Measurements from ENCODE around the gene FGB.

DNA sequence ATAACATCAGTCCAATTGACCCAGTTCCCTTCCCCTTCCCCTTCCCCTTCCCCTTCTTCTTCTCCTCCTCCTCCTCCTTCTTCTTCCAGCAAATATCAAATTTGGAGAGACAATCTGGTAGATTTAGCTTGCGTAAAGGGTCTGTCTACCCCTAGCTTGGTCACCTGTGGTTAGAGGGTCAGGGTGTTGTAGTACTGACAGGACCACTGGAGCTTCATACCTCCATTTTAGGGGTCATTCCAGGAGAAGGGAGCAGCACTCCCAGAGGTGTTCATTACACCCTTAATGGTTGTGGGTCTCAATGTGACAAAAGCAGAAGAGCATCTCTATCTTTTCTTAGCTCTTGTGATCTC is 3.7 kb upstream of the FGB start:
- TF ChIP-seq, protein P1, sequence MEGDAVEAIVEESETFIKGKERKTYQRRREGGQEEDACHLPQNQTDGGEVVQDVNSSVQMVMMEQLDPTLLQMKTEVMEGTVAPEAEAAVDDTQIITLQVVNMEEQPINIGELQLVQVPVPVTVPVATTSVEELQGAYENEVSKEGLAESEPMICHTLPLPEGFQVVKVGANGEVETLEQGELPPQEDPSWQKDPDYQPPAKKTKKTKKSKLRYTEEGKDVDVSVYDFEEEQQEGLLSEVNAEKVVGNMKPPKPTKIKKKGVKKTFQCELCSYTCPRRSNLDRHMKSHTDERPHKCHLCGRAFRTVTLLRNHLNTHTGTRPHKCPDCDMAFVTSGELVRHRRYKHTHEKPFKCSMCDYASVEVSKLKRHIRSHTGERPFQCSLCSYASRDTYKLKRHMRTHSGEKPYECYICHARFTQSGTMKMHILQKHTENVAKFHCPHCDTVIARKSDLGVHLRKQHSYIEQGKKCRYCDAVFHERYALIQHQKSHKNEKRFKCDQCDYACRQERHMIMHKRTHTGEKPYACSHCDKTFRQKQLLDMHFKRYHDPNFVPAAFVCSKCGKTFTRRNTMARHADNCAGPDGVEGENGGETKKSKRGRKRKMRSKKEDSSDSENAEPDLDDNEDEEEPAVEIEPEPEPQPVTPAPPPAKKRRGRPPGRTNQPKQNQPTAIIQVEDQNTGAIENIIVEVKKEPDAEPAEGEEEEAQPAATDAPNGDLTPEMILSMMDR (IDR thresholded peaks at IDR 0.05): no peak
- TF ChIP-seq POLR2AphosphoS5 (IDR thresholded peaks at IDR 0.05): no peak
- no peak for TF ChIP-seq POLR2A (IDR thresholded peaks at IDR 0.05)
- no peak for TF ChIP-seq EP300 (IDR thresholded peaks at IDR 0.05)
